Tibial nerve (tissue), 4 donors: ENCODE results near the gene DNAH10. TPM values are rescaled to one million over a fixed set of nuclear protein-coding genes. Genes with fewer than 3 reads are reported as not detected.

Source experiments
- DNase-seq, 2 donors: peaks; one replicate each; pipeline ENCODE4 v3.0.0-alpha.2; 2019; ENCODE audit warnings: low spot score in 2 of 2
- H3K27ac ChIP-seq, 4 donors: fragments of 200-600 bp; sonication (generic) in 3 of 4; one replicate each; pipeline ENCODE4 v1.5.1; 2017 to 2019; ENCODE audit warnings: mild to moderate bottlenecking in 1 of 4
- H3K27me3 ChIP-seq, 2 donors: fragments of 200-600 bp; sonication (generic) in 1 of 2; one replicate each; pipeline versions ENCODE4 v1.5.1 to v1.6.0; 2017 to 2019
- H3K36me3 ChIP-seq, 3 donors: fragments of 200-600 bp; sonication (generic); one replicate each; pipeline ENCODE4 v1.5.1; 2018 to 2019
- H3K4me1 ChIP-seq, 4 donors: fragments of 200-600 bp; sonication (generic) in 3 of 4; one replicate each; pipeline ENCODE4 v1.5.1; 2017 to 2019
- H3K4me3 ChIP-seq, 4 donors: fragments of 200-600 bp; sonication (generic) in 3 of 4; one replicate each; pipeline ENCODE4 v1.5.1; 2017 to 2019; ENCODE audit warnings: mild to moderate bottlenecking in 1 of 4, moderate library complexity in 1 of 4
- H3K9me3 ChIP-seq, 4 donors: fragments of 200-600 bp; sonication (generic) in 3 of 4; one replicate each; pipeline ENCODE4 v1.5.1; 2017 to 2019
- EP300 ChIP-seq, 2 donors: sonication (generic); formaldehyde crosslinking; IDR thresholded peaks; one replicate each; pipeline ENCODE4 v1.6.1; 2017; ENCODE audit warnings: antibody characterized with exemption in 2 of 2, mild to moderate bottlenecking in 1 of 2
- POLR2A ChIP-seq, 2 donors: fragments of 450-650 bp; IDR thresholded peaks; one replicate each; pipeline ENCODE4 v1.6.1; 2017; ENCODE audit warnings: antibody characterized with exemption in 2 of 2, mild to moderate bottlenecking in 2 of 2, moderate library complexity in 2 of 2
- WGBS, 2 donors: methylation state at CpG; one replicate each; pipeline ENCODE4 v1.1.5; 2018; 5-methylcytosine and 5-hydroxymethylcytosine counted together
- total RNA-seq, 4 donors: library from RNA; depleted of rRNA; stranded (reverse); fragments of >200 nt; gene quantifications; one replicate each; pipeline ENCODE4 v1.1.0, GENCODE V29; 2016
- TF ChIP-seq, protein P1 (sequence below), 5 experiments: fragments of 200-600 bp in 3 of 5; fragments of 450-650 bp in 2 of 5; sonication (generic) in 3 of 5; IDR thresholded peaks; one replicate each; pipeline ENCODE4 v1.5.1; 2016 to 2019; ENCODE audit warnings: antibody characterized with exemption in 5 of 5, mild to moderate bottlenecking in 3 of 5, moderate library complexity in 2 of 5

Gene DNAH10
- total RNA-seq, 4 donors from 2014 or later: 3.1 TPM; not detected in 3

DNA sequence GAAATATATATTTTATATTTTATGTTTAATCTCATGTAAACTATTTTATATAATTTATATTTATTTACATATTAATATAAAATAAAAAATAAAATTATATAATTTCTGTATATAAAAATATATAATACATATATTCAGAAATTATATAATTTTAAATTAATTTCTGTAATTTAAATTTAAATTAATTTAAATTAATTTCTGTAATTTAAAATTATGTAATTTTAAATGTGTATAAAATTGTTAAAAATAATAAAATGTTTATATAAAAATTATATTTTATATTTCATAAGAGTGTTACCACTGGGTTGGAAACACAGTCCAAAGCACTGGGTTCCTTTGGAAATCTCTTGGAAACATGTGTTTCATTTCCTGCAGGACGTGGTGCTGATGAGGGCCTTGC, 94.6 kb downstream of the DNAH10 start:
- H3K27ac ChIP-seq: no peak overlapping the region
- DNase-seq: no peak
- H3K36me3 ChIP-seq: no peaks in the 10 kb centered on the region
- no peak overlapping the region for H3K4me3 ChIP-seq
- H3K9me3 ChIP-seq: no peaks in the 10 kb centered on the region
- H3K4me1 ChIP-seq: no peaks in the 10 kb centered on the region
- H3K27me3 ChIP-seq: peaks cover 0 to 3% of the 10 kb centered on the region in 2 donors
- WGBS, 2 donors: 77 to 90% methylated on average over 1 of the region's 1 CpG
- TF ChIP-seq EP300 (IDR thresholded peaks at IDR 0.05) (no peak), POLR2A (IDR thresholded peaks at IDR 0.05) (no peak)
- TF ChIP-seq, protein P1, sequence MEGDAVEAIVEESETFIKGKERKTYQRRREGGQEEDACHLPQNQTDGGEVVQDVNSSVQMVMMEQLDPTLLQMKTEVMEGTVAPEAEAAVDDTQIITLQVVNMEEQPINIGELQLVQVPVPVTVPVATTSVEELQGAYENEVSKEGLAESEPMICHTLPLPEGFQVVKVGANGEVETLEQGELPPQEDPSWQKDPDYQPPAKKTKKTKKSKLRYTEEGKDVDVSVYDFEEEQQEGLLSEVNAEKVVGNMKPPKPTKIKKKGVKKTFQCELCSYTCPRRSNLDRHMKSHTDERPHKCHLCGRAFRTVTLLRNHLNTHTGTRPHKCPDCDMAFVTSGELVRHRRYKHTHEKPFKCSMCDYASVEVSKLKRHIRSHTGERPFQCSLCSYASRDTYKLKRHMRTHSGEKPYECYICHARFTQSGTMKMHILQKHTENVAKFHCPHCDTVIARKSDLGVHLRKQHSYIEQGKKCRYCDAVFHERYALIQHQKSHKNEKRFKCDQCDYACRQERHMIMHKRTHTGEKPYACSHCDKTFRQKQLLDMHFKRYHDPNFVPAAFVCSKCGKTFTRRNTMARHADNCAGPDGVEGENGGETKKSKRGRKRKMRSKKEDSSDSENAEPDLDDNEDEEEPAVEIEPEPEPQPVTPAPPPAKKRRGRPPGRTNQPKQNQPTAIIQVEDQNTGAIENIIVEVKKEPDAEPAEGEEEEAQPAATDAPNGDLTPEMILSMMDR (IDR thresholded peaks at IDR 0.05): no peak

DNA sequence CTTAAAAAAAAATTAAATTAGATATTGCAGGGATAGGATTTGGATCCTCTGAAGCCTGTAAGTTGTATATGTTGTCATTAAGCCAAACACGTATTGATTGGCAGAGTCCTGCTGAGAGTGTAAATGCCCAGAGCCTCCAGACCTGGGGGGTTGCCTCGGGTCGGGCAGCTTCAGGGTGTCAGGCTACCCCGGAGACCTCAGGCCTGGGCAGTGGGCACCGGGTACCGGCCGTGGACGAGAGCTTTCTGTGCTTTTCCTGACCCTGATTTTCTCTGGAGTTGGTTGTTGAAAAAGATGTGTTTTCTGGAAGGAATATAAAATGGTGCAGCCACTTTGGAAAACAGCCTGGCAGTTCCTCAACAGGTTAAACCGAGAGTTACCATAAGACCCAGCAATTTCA, 96.1 kb downstream of the DNAH10 start:
- TF ChIP-seq POLR2A (IDR thresholded peaks at IDR 0.05) (no peak), EP300 (IDR thresholded peaks at IDR 0.05) (no peak)
- TF ChIP-seq, protein P1 (IDR thresholded peaks at IDR 0.05): no peak
- 74 to 86% methylated on average over 9 of the region's 9 CpGs for WGBS, 2 donors

DNA sequence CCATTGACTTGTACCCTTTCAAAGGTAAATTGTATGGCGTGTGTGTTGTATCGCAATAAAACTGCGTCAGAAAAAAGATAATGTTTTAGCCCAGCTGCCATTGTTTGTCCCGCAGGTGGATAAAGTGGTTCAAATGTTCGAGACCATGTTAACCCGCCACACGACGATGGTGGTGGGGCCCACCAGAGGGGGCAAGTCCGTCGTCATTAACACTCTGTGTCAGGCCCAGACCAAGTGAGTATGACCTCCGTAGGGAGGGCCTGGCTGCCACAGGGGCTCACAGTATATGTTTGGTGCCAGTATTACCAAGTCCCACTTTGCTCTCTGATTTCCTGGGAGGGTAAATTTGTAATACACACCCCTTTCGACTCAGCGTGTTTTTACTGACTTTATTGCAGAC, 96.9 kb downstream of the DNAH10 start:
- TF ChIP-seq, protein P1 (IDR thresholded peaks at IDR 0.05): no peak
- TF ChIP-seq POLR2A (IDR thresholded peaks at IDR 0.05): no peak
- no peak for TF ChIP-seq EP300 (IDR thresholded peaks at IDR 0.05)
- WGBS, 2 donors: 74 to 78% methylated on average over 13 of the region's 13 CpGs
- DNase-seq: no peak
- peaks cover 0 to 3% of the 10 kb centered on the region in 2 donors for H3K27me3 ChIP-seq
- no peak overlapping the region for H3K27ac ChIP-seq
- no peaks in the 10 kb centered on the region for H3K36me3 ChIP-seq
- no peaks in the 10 kb centered on the region for H3K4me1 ChIP-seq
- H3K4me3 ChIP-seq: no peak overlapping the region
- no peaks in the 10 kb centered on the region for H3K9me3 ChIP-seq

More for the DNA sequence above, 96.1 kb downstream of the DNAH10 start:
- DNase-seq: no peak
- Histone ChIP-seq H3K36me3 (no peaks in the 10 kb centered on the region), H3K4me3 (no peak overlapping the region), H3K27me3 (peaks cover 0 to 3% of the 10 kb centered on the region in 2 donors), H3K4me1 (no peaks in the 10 kb centered on the region), H3K27ac (no peak overlapping the region), H3K9me3 (no peaks in the 10 kb centered on the region)

DNA sequence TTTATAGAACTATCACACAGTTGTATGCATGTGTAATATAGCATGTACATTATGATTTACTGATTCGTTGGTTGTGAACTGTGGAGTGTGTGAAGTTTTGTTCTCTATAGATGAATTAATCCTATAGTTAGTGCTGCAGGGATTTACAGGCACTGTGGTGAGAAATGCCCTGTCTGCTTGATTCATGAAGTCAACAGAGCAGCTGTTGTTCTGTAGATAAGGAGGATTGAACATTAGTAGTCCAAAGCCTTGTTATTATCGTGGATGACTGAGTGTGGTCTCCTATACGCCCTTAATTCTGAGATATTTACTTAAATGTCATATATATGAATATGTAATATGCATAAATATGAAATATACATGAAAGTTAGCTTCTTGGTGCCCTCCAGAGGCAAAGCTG, 98.3 kb downstream of the DNAH10 start:
- peaks cover 0 to 3% of the 10 kb centered on the region in 2 donors for H3K27me3 ChIP-seq
- no peaks in the 10 kb centered on the region for H3K9me3 ChIP-seq
- 35 to 37% methylated on average over 3 of the region's 3 CpGs for WGBS, 2 donors
- no peak overlapping the region for H3K27ac ChIP-seq
- TF ChIP-seq EP300 (IDR thresholded peaks at IDR 0.05) (no peak), POLR2A (IDR thresholded peaks at IDR 0.05) (no peak)
- TF ChIP-seq, protein P1 (IDR thresholded peaks at IDR 0.05): no peak
- no peaks in the 10 kb centered on the region for H3K4me1 ChIP-seq
- H3K36me3 ChIP-seq: no peaks in the 10 kb centered on the region
- no peak overlapping the region for H3K4me3 ChIP-seq
- no peak for DNase-seq

GRCh38 chr12:123861392-123861791, 99.3 kb downstream of the DNAH10 start:
- 74 to 75% methylated on average over 4 of the region's 4 CpGs for WGBS, 2 donors
- H3K4me1 ChIP-seq: no peaks in the 10 kb centered on the region
- no peak for DNase-seq
- H3K9me3 ChIP-seq: no peaks in the 10 kb centered on the region
- TF ChIP-seq POLR2A (IDR thresholded peaks at IDR 0.05) (no peak), EP300 (IDR thresholded peaks at IDR 0.05) (no peak)
- TF ChIP-seq, protein P1 (IDR thresholded peaks at IDR 0.05): no peak
- H3K36me3 ChIP-seq: no peaks in the 10 kb centered on the region
- H3K4me3 ChIP-seq: no peak overlapping the region
- H3K27me3 ChIP-seq: peaks cover 0 to under 1% of the 10 kb centered on the region in 2 donors
- no peak overlapping the region for H3K27ac ChIP-seq
